CD4-positive, alpha-beta T cell treated with Interleukin-21 for 1 hour (primary cell): Measurements from ENCODE around the gene PRAC2.

ENCODE experiments used
- DNase-seq: peaks from one replicate; pipeline ENCODE4 v3.0.0-alpha.2; 2020

Gene PRAC2

DNA sequence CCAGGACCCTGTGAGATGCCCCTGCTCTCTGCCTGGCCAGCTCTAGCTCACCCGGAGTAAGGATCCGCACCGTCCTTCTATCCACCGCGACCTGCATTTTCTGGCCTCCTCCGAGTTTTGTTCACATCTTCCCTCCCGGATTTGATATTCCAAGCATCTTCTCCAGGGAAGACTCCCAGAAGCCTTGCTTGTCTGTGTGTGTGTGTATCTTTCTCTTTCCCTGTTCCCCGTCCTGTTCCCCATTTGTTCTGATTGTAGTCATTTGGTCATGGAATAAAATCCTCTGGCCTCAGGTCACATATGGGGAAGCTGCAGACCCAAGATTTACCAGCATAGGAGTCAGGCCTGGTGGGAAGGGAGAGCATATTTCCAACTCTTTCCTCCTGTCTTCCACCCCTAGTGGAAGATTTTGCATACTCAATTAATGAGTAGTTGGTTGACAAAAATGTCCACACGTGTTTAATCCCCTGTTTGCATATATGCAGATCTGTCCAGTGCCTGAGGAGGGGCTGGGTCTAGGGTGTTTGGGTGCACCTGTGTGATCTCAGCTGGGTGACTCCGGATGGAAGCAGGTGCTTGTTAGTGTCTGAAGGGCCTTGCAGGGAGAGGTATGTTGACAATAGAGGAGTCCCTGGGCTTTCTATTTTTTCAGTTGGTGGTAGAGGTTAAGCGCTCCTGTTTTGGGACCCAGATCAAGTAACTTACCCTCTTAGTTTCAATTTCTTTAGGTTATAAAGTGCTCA, 2.5 kb upstream of the PRAC2 start:
- DNase-seq: no peak

GRCh38 chr17:48721009-48721402, 2.0 kb upstream of the PRAC2 start:
- no peak for DNase-seq

GRCh38 chr17:48722201-48722907, 631 bp upstream of the PRAC2 start, which contains the start of gene PRAC1:
Gene PRAC1, minus strand, starts transcription at chr17:48722518. Its CDS starts 126 bp downstream, at chr17:48722392.
- DNase-seq: no peak

- no peak for DNase-seq
These were observed 652 bp downstream of the PRAC2 start for GRCh38 chr17:48723423-48724250.

- peak; percentile 77 for DNase-seq
These were observed 1.4 kb downstream of the PRAC2 start for GRCh38 chr17:48724251-48725003.

GRCh38 chr17:48725004-48725287, 2.0 kb downstream of the PRAC2 start:
- no peak for DNase-seq

- no peak for DNase-seq
These were observed 2.5 kb downstream of the PRAC2 start for GRCh38 chr17:48725288-48726064.

GRCh38 chr17:48726114-48726915, 3.3 kb downstream of the PRAC2 start:
- no peak for DNase-seq

- no peak for DNase-seq
These were observed 3.9 kb downstream of the PRAC2 start for GRCh38 chr17:48726916-48727286.

DNA sequence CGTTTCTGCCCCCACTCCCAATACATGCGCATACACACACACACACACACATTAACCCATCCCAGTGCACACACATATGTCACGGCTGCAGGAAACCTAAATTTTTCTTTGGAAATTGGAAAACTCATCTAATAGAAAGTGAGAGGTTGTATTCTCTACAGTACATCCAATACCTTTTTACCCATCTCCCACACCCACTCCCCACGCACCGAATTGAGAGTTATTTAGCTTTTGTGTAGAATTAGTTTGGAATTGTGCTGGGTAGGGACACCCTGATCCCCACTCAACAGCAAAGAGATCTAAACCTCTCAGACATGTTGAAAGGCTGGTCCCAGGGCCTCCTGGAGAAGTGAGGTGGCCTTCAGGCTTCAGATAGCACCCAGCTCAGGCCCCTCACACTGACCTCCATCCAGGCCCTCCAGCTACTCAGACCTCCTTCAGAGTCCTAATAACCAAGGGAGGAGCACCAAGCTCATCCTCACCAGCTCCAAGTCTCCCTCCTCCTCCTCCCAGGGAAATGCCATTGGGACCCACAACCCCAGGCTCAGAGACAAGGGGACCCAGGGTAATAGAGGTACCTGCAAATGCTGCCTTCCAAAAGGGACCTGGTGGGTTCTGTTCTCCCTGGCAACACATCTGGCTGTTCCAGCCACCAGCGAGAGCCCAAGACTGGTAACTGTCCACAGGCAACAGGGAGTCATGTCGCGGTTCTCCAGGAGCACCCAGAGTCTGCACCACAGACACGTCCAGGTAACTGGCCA, 4.6 kb downstream of the PRAC2 start:
- no peak for DNase-seq

GRCh38 chr17:48728232-48729231, 5.5 kb downstream of the PRAC2 start, which contains the start of gene HOXB13:
Gene HOXB13, minus strand, starts transcription at chr17:48728750. Its CDS starts 157 bp downstream, at chr17:48728593.
- peak; percentile 39 for DNase-seq

- no peak for DNase-seq
These were observed 6.6 kb downstream of the PRAC2 start for GRCh38 chr17:48729335-48730239.

GRCh38 chr17:48730240-48730550, 7.2 kb downstream of the PRAC2 start:
- no peak for DNase-seq

GRCh38 chr17:48731355-48731754, 8.4 kb downstream of the PRAC2 start:
- no peak for DNase-seq

DNA sequence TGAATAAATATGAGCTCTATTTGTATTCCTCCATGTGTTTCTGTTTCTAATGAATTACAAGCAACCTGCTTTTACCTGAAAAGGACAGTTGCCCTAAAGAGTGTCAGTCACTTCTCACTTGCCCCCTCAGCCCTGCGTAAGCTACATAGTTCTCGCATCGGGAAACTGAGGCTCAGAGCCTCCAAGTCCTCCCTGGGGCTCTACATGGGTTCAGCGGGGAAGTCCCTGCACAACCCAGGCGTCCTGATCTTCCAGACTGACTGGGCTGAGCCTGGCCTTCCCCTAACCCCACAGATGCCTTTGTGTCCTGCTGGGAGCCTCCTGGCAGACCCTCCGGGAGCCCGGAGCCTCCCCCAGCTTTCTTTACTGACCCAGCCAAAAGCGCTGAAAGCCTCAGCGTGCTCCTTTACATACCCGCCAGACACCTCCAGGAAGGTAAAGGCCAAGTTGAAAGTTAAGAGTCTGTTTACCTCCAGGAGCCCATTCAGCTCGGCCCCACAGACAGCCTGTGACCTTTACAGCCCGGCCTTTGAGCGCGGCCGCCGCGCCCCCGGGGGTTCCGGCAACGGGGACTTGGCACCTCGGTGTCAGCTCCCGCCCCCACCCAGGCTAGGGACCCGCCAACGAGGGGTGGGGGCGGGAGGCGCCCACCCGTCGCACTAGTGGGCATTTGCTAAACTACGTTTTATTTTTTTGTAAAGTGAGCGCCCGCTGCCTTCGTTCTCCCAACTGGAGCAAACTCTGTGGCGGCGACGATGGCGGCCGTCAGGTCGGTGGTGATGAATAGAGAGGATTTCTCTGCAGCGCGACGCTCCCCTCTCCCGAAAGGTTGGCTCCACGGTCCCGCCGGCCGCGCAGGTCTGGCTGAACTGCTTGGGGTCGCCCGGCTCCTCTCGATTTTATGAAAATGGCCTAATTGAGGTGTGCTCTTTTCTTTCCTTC, 10.0 kb downstream of the PRAC2 start:
- DNase-seq: no peak

DNA sequence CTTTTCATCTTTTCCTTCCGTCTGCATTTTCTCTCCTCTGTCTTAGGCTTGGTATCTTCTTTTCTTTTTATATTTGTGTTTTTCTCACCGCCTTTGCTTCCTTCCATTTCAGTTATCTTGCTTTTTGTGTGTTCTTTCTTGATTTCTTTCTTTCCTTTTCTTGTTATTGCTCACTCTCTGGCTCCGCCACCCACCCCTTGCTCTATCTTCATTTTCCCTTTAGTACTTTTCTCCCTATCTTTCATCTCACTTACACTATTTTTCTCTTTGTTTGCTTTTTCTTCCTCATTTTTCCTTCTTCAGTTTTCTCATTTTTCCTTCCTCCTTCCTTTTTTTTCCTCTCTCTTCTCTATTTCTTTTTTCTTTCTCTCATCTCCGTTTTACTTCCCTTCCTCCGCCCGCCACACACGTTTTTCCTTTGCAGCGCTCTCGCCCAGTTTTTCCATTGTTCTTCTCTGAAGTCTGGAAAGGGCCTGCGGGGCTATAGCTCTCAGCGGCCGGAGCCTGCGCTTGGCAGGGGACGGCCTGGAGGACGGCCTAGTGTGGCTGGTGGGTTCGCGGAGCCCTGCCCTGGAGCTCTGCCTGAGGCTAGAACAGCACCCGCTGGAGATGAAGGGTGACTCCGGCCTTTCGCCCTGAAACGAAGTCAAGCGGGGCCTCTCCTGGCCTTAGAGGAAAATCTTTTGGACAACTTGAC, 10.8 kb downstream of the PRAC2 start:
- DNase-seq: no peak
